ENCODE measurements around the gene SYNGR3.
A peak's percentile ranks its signal among the peaks of the same experiment; 100 is the strongest.

SYNGR3 gene

DNA sequence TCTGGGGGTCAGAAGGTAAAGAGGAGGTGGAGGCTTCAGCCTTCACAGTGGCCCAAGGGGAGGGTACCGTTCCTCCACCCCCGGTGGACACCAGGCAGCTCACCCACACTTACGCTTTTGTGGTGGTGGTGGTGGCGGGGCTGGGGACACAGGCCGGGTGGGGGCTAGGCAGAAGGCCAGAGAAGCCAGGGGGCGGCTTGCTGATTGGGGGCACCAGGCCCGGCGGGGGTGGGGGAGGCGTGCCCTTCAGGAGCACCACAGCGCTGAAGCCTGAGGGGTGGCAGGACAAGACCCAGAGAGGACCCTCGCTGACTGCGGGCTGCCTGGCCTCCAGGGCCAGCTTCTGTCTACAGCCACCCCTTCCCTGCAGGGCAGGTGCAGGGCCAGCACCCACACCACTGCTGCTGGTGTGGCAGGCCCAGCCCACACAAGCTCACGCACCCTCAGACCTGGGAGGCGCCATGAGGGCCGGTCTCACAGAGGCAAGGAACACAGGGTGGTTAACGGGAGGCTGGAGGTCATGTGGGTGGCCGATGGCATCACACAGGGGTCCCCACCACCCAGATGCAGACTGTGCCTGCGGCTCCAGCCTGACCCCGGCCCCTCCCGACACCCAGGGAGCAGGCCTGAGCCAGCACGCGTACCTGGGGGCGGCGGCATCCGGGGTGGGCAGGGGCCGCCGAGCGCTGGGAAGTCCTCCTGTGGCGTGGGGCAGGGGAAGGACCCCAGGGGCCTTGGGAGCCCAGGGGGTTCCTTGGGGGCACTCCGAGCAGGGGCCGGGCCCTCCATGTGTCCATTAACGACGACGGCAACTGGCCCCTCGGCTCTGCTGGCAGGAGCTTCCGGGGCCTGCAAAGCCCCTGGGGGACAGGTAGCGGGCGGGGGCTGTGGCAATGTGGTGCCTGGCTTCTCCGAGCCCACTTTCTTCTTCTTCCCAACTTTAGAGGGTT lies 9.4 kb downstream of the SYNGR3 start:
- peaks cover 5% of the 10 kb centered on the region for H3K4me1 ChIP-seq (ENCODE audit: control insufficient read depth, insufficient read depth, low read length, poor library complexity, severe bottlenecking)
- H3K4me3 ChIP-seq (ENCODE audit: extremely low read depth, insufficient read depth, low read length, poor library complexity, severe bottlenecking): no peak overlapping the region
- no peak overlapping the region for H3K27ac ChIP-seq (ENCODE audit: low read depth, low read length, severe bottlenecking)
- peaks cover 73% of the 10 kb centered on the region for H3K36me3 ChIP-seq (ENCODE audit: control insufficient read depth, insufficient read depth, low read length)
- 93 to 97% methylated on average over 32 to 36 of the region's 39 CpGs for WGBS, 2 experiments (ENCODE audit: insufficient coverage in 2 of 2)
- H3K9me3 ChIP-seq (ENCODE audit: control insufficient read depth, low read length): no peaks in the 10 kb centered on the region

DNA sequence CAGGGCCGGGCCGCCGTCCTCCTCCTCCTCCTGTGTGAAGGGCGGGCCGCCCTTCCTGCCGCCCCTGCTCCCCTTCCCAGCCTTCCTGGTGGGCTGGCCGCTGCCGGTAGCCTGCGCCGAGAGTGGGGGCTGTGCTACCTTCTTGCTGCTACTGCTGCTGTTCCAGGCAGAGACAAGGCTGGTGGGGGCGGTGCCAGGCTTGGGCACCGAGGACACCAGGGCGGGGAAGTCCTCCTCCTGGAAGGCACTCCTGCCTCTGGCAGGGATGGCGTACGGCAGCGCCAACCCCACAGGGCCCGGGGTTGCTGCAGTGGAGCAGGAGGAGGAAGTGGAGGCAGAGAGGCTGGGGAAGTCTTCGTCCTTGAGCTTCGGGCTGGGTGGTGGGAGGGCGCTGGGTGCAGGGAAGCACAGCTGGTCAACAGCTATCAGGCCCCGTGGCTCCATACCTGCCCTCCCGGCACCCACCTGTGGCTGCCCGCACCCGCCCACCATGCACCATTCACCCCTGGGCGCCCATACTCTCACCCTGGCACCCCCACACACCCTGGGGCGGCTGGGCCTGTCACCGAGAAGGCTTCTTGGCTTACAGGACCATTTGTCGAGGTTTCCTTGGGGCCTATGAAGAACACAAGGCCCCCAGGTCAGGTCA lies 10.2 kb downstream of the SYNGR3 start:
- Histone ChIP-seq H3K36me3 (ENCODE audit: control insufficient read depth, insufficient read depth, low read length) (peaks cover 73% of the 10 kb centered on the region), H3K27ac (ENCODE audit: low read depth, low read length, severe bottlenecking) (no peak overlapping the region), H3K4me1 (ENCODE audit: control insufficient read depth, insufficient read depth, low read length, poor library complexity, severe bottlenecking) (peaks cover 13% of the 10 kb centered on the region), H3K4me3 (ENCODE audit: extremely low read depth, insufficient read depth, low read length, poor library complexity, severe bottlenecking) (no peak overlapping the region), H3K9me3 (ENCODE audit: control insufficient read depth, low read length) (no peaks in the 10 kb centered on the region)
- WGBS, 2 experiments (ENCODE audit: insufficient coverage in 2 of 2): 96 to 97% methylated on average over 21 to 22 of the region's 28 CpGs

DNA sequence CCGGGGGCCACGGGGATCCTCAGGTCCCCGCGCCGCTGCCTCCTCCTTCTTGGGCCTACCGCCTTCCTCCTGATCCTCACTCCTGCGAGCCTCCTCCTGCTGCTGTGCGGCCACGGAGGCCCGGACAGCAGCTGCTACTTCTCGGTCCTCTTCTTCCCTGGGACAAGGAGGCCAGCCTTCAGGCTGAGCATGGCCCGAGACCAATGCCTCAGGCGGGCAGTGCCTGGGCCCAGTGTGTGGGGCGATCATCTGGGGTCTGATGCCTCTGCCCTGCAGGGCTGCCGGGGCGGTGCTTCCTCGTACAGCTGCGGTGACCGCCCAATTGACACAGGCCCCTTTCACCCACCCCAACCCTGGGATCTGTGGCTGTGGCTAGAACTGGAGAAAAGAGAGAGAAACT lies 11.3 kb downstream of the SYNGR3 start:
- no peak overlapping the region for H3K27ac ChIP-seq (ENCODE audit: low read depth, low read length, severe bottlenecking)
- WGBS, 2 experiments (ENCODE audit: insufficient coverage in 2 of 2): 99% methylated on average over 17 to 19 of the region's 19 CpGs
- H3K9me3 ChIP-seq (ENCODE audit: control insufficient read depth, low read length): no peaks in the 10 kb centered on the region
- peaks cover 75% of the 10 kb centered on the region for H3K36me3 ChIP-seq (ENCODE audit: control insufficient read depth, insufficient read depth, low read length)
- H3K4me1 ChIP-seq (ENCODE audit: control insufficient read depth, insufficient read depth, low read length, poor library complexity, severe bottlenecking): peaks cover 14% of the 10 kb centered on the region
- no peak overlapping the region for H3K4me3 ChIP-seq (ENCODE audit: extremely low read depth, insufficient read depth, low read length, poor library complexity, severe bottlenecking)

DNA sequence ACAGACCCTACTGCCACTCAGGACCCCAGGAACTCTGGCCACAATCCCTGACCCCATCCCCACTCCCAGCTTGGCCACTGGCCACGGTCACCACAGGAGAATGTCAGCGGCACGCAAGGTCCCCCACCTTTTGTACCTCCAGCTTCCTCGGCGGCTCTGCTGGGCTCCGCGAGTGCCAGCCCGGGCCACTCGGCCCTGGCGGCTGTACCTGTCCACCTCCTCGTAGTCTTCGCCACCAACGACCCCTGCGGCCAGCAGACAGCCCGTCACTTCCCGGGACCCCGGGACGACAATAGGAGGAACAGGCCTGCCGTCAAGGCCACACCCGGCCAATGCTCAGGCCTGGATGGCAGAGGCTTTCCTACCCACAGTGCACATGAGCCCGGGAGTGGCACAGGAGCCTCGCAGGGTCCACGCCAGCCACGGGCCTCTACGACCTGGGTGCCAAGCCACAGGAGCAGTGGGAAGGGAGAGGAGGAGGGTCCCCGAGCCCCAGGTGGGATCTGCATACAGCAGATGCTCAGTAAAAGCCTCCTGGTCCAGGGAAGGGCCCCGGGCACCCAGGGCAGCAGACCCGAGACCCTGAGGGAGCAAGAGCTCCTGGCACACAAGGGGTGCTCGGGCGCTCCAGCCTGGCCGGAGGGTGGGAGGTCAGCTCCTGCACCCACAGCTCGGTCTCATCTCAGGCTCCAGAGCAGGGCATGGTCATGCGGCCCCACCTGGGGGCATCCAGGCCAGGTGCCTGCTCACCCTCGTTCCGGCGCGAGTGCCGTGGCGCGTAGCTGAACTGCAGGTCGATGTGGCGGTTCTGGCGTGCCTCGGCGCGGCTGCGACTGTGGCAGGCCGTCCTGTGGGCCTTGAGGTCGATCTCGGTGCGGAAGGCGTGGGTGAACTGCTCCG lies 11.9 kb downstream of the SYNGR3 start:
- Histone ChIP-seq H3K27ac (ENCODE audit: low read depth, low read length, severe bottlenecking) (no peak overlapping the region), H3K4me1 (ENCODE audit: control insufficient read depth, insufficient read depth, low read length, poor library complexity, severe bottlenecking) (peaks cover 16% of the 10 kb centered on the region), H3K36me3 (ENCODE audit: control insufficient read depth, insufficient read depth, low read length) (peaks cover 78% of the 10 kb centered on the region), H3K9me3 (ENCODE audit: control insufficient read depth, low read length) (no peaks in the 10 kb centered on the region), H3K4me3 (ENCODE audit: extremely low read depth, insufficient read depth, low read length, poor library complexity, severe bottlenecking) (no peak overlapping the region)
- 97% methylated on average over 52 to 53 of the region's 53 CpGs for WGBS, 2 experiments (ENCODE audit: insufficient coverage in 2 of 2)

DNA sequence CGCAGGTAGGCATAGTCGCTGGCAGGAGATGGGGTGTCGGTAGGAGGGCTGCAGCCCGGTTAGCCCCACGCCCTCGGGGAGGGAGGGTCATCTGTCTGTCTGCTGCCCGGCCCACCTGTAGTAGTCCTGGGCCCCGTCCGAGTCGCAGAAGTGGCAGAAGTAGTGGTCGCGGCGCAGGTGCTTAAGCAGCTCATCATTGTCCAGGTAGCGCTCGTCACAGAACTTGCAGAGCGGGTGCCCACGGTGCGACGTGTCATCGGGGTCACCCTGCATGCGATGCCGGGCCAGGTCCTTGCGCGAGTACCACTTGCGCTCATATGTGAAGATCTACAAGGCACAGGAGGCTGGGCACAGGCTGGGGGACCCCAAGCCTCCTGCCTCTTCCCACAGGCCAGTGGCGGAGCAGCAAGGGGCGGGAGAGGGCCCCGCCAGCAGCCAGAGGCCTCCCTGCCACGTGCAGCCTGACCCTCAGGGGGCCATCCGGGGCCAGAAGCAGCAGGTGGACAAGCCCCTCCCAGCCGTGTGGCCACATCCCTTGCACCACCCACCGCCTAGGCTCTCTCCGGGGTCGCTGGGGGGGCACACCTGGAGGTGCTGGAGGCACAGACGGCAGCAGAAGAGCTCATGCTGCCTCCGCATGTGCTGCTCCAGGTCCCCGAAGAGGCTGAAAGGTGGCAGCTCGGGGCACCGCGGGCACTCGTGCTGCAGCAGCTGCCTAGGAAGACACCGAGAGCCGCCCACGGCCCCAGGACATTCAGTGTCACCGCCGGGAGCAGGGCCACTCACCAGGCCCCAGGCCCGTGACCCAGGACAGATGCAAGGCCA lies 12.8 kb downstream of the SYNGR3 start:
- Histone ChIP-seq H3K4me1 (ENCODE audit: control insufficient read depth, insufficient read depth, low read length, poor library complexity, severe bottlenecking) (peaks cover 25% of the 10 kb centered on the region), H3K36me3 (ENCODE audit: control insufficient read depth, insufficient read depth, low read length) (peaks cover 78% of the 10 kb centered on the region), H3K27ac (ENCODE audit: low read depth, low read length, severe bottlenecking) (no peak overlapping the region), H3K4me3 (ENCODE audit: extremely low read depth, insufficient read depth, low read length, poor library complexity, severe bottlenecking) (no peak overlapping the region), H3K9me3 (ENCODE audit: control insufficient read depth, low read length) (no peaks in the 10 kb centered on the region)
- WGBS, 2 experiments (ENCODE audit: insufficient coverage in 2 of 2): 96 to 97% methylated on average over 47 of the region's 47 CpGs

DNA sequence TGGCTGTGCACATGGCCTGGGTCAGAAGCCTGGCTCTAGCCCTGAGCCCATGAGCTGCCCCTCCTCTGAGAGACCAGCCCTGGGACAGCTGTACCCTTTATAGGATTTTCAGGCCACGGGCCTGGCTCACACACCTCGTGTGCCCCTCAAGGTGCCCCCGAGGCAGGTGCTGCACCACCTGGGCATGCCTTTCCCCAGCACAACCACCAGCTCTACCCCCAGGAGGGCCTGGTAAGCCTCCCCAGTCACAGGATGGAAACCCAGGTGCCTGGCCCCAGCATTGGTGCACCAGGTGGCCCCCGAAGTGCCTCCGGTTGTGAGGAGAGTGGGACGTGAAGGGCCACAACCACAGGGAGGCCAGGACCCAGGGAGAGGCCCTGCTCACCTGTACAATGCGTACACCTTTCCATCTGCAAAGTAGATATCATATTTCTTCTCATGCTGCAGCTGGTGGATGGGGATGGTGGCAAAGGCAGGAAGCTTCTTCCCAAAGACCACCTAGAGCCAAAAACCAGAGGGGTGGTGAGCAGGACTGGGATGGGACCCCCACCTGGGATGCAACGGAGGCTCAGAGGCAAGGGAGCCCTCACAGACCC lies 13.6 kb downstream of the SYNGR3 start:
- no peak overlapping the region for H3K4me3 ChIP-seq (ENCODE audit: extremely low read depth, insufficient read depth, low read length, poor library complexity, severe bottlenecking)
- 79 to 90% methylated on average over 3 to 8 of the region's 8 CpGs for WGBS, 2 experiments (ENCODE audit: insufficient coverage in 2 of 2)

DNA sequence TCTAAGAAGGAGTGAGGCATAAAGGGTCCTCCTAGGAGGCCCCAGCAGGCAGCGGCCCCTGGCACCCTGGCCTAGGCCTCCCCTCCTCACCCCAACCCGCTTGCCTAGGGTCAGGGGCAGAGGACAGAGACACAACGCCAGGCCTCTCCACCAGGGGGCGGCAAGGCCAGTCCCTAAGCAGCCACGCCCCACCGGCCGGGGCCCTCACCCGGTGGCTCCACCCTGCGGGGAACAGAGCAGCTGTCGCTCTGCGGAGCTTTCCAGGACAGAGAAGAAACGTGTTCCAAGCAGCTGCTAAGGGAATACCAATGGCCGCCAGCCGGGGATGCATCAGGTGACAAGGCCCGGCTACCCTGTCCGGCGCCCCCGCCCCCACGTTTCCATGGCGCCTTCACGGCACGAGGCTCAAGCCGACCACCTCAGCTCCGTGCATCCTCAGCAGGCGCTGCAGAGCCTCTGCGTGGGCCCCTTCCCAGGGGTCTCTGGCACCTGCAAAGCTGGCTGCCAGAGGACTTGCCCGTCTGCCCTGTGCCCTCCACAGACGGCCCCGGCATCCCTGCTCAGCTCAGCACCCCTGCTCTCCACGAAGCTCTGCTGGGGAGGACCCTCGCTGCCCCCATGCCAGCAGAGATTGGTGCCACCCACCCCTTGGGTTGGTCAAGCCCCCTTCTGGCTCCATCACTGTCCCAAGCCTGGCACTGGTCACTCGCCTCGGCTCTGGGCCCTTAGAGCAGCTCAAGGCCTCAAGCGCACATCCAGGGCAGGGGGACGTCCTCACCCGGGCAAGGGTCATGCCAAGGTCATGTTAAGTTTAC lies 14.3 kb downstream of the SYNGR3 start:
- H3K4me1 ChIP-seq (ENCODE audit: control insufficient read depth, insufficient read depth, low read length, poor library complexity, severe bottlenecking): peaks cover 28% of the 10 kb centered on the region
- H3K9me3 ChIP-seq (ENCODE audit: control insufficient read depth, low read length): no peaks in the 10 kb centered on the region
- peak overlapping the region; percentile 57 for H3K27ac ChIP-seq (ENCODE audit: low read depth, low read length, severe bottlenecking)
- 30 to 34% methylated on average over 33 to 36 of the region's 36 CpGs for WGBS, 2 experiments (ENCODE audit: insufficient coverage in 2 of 2)
- peaks cover 75% of the 10 kb centered on the region for H3K36me3 ChIP-seq (ENCODE audit: control insufficient read depth, insufficient read depth, low read length)
- H3K4me3 ChIP-seq (ENCODE audit: extremely low read depth, insufficient read depth, low read length, poor library complexity, severe bottlenecking): no peak overlapping the region

More for the DNA sequence above, 13.6 kb downstream of the SYNGR3 start:
- H3K27ac ChIP-seq (ENCODE audit: low read depth, low read length, severe bottlenecking): no peak overlapping the region
- peaks cover 28% of the 10 kb centered on the region for H3K4me1 ChIP-seq (ENCODE audit: control insufficient read depth, insufficient read depth, low read length, poor library complexity, severe bottlenecking)
- H3K36me3 ChIP-seq (ENCODE audit: control insufficient read depth, insufficient read depth, low read length): peaks cover 78% of the 10 kb centered on the region
- no peaks in the 10 kb centered on the region for H3K9me3 ChIP-seq (ENCODE audit: control insufficient read depth, low read length)

DNA sequence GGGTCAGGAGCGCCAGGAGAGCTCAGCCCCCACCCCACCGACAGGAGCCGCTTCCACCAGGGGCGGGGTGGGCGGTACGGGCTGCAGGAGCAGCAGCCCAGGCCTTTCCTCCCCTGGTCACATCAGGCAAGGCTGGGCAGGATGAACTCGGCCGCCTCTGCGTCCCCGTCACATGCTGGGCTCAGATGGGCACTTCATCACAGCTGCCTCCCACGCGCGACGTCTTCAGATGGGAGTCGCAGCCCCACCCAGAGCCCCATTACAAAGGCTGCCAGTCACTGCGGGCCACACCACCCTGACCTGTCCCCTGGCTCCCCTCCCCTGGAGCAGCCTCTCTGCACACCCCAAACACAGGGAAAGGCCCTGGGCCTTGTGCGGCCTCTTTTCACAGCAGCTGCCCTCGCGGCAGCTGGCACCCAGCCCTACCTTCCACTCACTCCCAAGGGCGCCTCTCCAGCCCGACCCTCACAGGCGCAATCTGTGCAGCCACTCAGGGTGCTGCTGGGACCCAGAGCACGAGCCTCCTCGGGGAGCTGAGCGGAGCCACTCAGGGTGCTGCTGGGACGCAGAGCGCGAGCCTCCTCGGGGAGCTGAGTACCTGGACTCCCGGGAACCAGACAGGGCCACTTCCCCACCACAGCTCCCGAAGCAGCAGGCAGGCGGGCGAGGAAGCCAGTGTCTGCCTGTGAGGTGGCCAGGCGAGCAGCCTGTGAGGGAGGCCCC lies 15.2 kb downstream of the SYNGR3 start:
- no peak overlapping the region for H3K27ac ChIP-seq (ENCODE audit: low read depth, low read length, severe bottlenecking)
- peaks cover 28% of the 10 kb centered on the region for H3K4me1 ChIP-seq (ENCODE audit: control insufficient read depth, insufficient read depth, low read length, poor library complexity, severe bottlenecking)
- WGBS, 2 experiments (ENCODE audit: insufficient coverage in 2 of 2): 92 to 94% methylated on average over 31 to 33 of the region's 34 CpGs
- H3K36me3 ChIP-seq (ENCODE audit: control insufficient read depth, insufficient read depth, low read length): peaks cover 66% of the 10 kb centered on the region
- no peak overlapping the region for H3K4me3 ChIP-seq (ENCODE audit: extremely low read depth, insufficient read depth, low read length, poor library complexity, severe bottlenecking)
- no peaks in the 10 kb centered on the region for H3K9me3 ChIP-seq (ENCODE audit: control insufficient read depth, low read length)

DNA sequence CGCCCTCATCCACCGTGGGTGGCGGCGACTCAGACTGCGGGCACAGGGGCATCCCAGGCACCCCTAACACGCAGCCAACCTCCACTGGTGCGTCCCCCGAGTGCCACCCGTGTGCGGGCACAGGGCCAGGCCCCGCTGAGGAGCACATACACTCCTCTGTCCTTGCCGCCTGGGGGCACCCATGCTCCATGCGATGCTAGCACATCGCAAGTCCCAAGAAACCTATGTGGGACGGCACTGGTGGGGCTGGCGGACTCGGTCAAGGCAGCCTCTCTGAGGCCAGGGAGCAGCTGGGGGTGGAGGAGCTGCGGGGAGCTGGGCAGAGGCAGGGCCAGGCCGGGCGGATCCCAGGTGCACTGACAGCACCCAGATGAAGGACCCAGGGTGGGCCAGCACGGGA lies 15.9 kb downstream of the SYNGR3 start:
- H3K36me3 ChIP-seq (ENCODE audit: control insufficient read depth, insufficient read depth, low read length): peaks cover 59% of the 10 kb centered on the region
- no peak overlapping the region for H3K4me3 ChIP-seq (ENCODE audit: extremely low read depth, insufficient read depth, low read length, poor library complexity, severe bottlenecking)
- H3K4me1 ChIP-seq (ENCODE audit: control insufficient read depth, insufficient read depth, low read length, poor library complexity, severe bottlenecking): peaks cover 34% of the 10 kb centered on the region
- WGBS, 2 experiments (ENCODE audit: insufficient coverage in 2 of 2): 90 to 93% methylated on average over 19 to 21 of the region's 21 CpGs
- H3K27ac ChIP-seq (ENCODE audit: low read depth, low read length, severe bottlenecking): no peak overlapping the region
- no peaks in the 10 kb centered on the region for H3K9me3 ChIP-seq (ENCODE audit: control insufficient read depth, low read length)

Data from mesodermal cell (in vitro differentiated cells).